ENCODE measurements around the gene NRARP. TPM values are rescaled to one million over a fixed set of nuclear protein-coding genes. Genes with fewer than 3 reads are reported as not detected.

Gene NRARP
- total RNA-seq, 1 donor from 2014 or later, result 36.6 TPM

DNA sequence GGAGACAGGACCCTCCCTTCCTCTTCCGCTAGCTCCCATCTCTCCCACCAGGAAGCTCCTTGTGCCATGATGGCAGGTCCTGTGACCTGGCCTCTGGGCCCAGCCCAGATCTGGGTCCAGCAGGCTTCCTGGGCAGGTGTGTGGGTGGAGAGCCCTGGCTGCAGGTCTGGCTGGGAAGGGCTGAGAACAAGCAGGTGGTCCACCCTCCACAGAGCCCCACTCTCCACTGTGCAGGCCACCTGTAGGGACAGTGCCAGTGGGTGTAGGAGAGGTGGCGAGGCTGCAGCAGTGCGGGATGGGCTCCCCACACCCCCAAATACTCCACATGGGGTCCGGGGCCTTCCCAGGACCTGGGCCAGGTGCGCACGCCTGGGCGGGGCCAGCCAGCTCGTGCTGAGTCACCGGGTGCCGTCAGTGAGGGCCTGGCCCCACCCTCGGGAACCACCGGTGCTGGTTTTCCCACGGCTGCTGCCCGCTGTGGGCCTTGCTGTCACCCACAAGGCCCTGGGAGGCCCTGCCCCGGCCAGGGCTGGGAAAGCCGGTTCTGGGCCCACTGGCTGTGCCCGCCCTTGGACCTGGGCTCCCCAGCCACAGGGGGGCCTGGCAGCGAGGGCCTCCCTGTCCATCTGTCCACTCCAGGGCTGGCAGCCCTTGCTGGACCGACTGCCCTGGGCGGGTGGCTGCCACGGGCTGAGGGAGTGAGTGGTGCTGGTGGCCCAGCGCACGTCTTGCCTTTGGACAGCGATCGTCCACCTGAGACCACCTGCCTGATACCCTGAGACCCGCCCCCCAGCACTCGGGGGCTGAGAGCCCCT, 9.3 kb upstream of the NRARP start:
- DNase-seq (ENCODE audit: low read depth in 2 of 2), result peak in 1 of 2 donors; percentile 84

DNA sequence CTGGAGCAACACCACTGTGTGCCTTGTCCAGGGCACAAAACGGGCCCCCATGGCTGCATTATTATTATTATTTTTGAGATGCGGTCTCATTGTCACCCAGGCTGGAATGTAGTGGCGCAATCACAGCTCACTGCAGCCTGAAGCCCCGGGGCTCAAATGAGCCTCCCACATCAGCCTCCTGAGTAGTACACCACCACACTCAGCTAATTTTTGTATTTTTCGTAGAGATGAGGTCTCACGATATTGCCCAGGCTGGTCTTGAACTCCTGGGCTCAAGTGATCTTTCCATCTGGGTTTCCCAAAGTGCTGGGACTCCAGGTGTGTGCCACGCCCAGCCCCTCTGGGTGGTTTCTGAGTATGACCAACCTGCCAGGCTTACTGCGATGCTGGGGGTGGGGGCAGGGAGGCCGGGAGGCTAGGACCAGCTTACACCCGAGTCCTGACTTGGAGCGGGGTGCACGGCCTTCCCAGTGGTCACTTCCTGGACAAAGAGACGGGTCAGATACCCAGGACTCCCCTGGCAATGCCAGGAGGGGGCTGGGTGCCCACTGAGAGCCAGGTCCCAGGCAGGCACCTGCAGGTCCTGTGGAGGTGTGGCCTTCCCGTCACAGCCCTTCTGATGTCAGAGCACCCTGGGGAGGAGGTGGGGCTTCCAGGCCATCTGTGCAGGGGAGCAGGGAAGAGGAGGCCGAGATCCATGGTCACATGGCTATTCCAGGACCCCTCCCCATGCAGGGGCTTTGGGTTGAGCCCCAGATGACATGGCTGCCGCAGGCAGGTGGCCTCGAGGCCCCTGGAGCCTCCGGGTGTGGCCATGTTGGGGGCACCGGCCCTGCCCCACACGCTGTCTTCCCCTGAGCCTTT, 8.3 kb upstream of the NRARP start:
- no peak for DNase-seq (ENCODE audit: low read depth in 2 of 2)

GRCh38 chr9:137309368-137310188, 7.5 kb upstream of the NRARP start:
- no peak for DNase-seq (ENCODE audit: low read depth in 2 of 2)

DNA sequence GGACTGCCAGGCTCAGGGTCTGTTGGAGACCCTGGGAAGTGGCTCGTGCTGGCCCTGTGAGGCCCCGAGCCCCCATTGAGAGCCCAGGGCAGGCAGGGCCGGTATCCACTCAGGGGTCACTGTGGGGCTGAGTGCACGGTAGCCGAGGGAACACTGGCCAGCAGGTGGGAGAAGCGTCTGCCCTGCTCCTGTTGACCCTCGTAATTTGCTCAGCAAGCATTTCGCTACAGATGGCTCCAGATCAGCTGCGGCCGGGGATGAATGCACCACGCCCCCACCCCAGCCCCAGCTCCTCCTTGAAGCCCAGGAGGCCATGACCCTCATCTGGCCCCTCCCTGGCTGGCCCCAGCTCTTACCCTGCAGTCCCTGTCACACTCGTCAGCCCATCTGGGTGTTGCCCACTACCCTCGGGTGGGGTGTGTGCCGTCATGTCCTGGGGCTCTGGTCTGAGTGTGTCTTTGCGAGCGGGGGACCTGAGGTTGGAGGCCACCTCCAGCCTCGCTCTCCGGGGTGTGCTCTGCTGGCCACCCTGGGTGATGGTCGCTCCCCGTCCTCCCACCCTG, 6.1 kb upstream of the NRARP start:
- no peak for DNase-seq (ENCODE audit: low read depth in 2 of 2)

- no peak for DNase-seq (ENCODE audit: low read depth in 2 of 2)
Measured at GRCh38 chr9:137307255-137308056, 5.4 kb upstream of the NRARP start.

GRCh38 chr9:137306850-137307254, 4.8 kb upstream of the NRARP start:
- peak in 1 of 2 donors; percentile 86 for DNase-seq (ENCODE audit: low read depth in 2 of 2)

- peak in 1 of 2 donors; percentile 76 for DNase-seq (ENCODE audit: low read depth in 2 of 2)
Measured at GRCh38 chr9:137306066-137306849, 4.2 kb upstream of the NRARP start.

DNA sequence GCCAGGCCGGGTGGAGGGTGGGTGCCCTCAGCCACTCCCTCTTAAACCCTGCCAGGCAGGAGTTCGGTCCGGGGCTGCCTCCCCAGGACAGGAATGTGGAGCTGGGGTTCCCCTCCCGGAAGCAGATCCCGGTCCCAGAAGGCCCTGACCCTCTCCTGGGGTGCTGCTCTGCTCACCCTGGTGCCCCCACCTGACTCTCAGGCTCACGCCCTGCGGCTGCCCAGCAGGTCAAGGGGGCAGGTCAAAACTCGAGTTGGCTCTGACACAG, 3.7 kb upstream of the NRARP start:
- no peak for DNase-seq (ENCODE audit: low read depth in 2 of 2)

DNA sequence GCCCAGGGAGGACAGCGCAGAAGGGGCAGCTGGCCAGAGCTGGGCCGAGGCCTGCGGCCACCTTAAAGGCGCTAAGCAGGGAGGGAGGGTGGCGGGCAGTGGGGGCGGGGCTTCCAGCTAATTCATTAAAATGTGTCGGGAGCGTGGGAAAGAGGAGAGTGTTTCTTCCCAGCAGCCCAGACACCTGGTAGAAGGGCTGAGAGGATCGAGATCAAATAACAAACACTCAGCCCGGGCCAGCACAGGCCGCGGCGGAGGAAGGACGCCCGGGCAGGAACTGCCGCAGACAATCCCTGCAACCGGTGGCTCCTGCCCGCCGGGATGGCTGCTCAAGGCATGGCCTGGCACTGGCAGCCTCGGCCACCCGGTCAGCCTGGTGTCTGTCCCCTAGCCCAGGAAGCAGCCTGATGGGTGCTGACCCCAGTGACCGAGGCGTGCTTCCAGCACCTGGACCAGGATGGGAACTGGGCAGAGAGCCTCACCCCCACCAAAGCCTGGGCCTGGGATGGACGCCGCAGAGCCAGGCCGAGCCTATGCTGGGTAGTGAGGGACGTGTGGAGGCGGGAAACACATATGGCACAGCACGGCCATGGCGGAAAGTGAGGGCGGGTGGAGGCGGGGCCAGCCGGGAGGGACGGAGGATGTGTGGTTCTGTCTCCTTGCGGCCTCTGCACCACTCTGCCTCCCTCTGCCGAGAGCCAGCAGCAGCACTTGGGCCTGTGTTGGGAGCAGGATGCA, 3.2 kb upstream of the NRARP start:
- peak in 1 of 2 donors; percentile 97 for DNase-seq (ENCODE audit: low read depth in 2 of 2)

DNA sequence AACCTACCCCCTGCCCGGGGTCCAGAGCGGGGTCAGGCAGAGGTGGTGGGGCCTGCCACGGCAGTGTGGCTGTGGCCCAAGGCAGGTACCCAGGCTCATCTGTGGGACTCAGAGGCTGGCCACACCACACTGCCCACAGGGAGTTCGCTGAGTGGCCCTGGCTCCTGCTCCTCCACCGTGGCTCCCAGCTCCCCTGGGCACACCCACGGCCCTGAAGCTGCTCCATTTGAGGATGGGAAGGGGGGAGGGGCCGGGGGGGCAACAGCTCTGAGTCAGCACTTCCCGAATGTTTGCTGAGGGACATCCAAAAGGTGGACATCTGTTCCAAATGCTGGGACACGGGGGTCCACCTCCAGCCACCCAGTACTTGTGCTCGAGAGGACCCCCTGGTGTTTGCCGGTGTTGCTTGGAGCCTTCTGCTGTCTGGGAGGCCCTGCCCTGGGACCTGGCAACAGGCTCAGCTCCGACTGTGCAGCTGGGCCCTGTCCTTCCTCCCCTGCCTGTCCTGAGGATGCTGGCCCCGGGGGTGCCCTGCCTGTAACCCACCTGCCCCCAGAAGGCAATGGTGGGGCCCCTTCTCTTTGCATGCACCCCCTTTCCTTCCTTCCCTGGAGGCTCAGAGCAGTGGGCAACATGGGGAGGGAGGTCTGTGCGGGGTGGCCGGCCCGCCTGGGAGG, 2.5 kb upstream of the NRARP start:
- DNase-seq (ENCODE audit: low read depth in 2 of 2), result peak in 1 of 2 donors; percentile 65

- DNase-seq (ENCODE audit: low read depth in 2 of 2), result no peak
Measured at GRCh38 chr9:137303893-137304382, 1.9 kb upstream of the NRARP start.

DNA sequence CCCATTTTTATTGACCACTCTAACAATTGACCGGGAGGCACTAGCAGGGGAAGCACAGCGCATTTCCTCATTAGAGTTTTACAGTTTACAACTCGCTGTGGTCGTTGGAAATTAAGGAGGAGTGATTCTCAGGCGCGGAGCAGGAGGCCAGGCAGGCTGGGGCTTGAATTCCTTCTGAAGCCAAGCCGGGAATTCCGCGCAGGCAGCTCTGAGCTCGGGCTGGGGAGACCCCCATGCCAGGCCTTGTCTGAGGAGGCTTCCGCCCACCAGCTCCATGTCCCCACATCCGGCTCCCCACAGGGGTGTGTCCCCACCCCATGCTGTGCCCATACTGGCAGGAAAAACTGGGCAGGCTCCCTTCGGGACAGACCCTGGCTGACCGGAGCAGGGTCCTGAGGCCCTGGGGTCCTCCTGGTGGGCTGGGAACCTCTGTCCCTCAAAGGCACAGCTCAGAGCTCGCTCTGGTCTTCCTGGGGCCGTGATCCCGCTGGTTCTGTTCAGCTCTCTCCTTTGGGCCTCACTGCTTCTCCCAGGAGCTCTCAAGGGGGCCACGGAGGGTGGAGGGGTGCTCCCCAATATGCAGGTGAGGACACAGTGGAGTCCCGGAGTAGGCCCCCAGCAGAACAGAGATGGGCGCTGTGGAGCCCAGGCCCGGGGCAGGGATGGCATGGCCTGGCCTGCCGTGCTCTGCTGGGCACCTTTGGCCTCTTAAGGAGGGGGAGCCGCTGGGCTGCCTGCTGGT, 1.3 kb upstream of the NRARP start:
- peak in 1 of 2 donors; percentile 41 for DNase-seq (ENCODE audit: low read depth in 2 of 2)

DNA sequence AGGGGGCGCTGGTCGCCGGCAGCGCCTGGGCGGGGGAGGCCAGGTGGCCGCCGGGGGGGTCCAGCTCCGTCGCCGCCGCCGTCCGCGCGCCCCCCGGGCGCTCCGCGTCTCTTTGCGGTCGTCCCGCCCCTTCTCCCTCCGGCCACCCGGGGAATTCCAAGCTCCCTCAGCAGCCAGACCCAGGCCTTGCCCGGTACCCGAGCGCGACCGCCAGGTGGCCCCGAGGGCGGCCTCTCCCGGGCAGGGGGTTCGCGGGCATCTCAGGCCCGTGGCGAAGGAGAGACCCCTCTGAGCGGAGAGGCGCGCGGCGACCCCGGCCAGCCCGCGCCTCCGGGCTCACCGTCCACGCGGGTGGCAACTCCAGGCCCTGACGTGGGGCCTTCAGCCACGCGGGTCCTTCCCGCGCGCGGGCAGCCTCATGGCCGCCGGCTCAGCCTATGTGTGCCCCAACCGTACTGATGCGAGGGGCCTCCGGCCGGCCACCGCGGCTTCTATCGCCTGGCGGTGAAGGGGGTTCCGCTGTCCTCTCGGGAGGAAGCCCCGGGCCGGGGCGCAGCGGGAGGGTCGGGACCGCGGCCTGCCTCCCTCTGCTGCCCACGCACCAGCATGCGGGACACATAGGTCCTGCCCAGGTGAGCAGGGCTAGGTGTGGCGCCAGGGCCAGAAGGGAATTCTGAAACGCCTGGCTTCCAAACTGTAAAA, 529 bp upstream of the NRARP start:
- DNase-seq (ENCODE audit: low read depth in 2 of 2), result no peak

- peak in 1 of 2 donors; percentile 69 for DNase-seq (ENCODE audit: low read depth in 2 of 2)
Measured at GRCh38 chr9:137301081-137301947, 757 bp downstream of the NRARP start.

- DNase-seq (ENCODE audit: low read depth in 2 of 2), result peak in 1 of 2 donors; percentile 52
Measured at GRCh38 chr9:137300567-137301080, 1.4 kb downstream of the NRARP start.

- DNase-seq (ENCODE audit: low read depth in 2 of 2), result peak in 1 of 2 donors; percentile 44
Measured at GRCh38 chr9:137299938-137300337, 2.1 kb downstream of the NRARP start.

Measured in dermis microvascular lymphatic vessel endothelial cell (primary cell).